K562 (cell line): ENCODE measurements around the gene ZNF181. TPM values are rescaled to one million over a fixed set of nuclear protein-coding genes. Genes with fewer than 3 reads are reported as not detected.

Experiments
- CBFA2T3 ChIP-seq: fragments of 450-650 bp; IDR thresholded peaks from 2 replicates; pipeline ENCODE4 v1.6.1; 2017
- CHD7 ChIP-seq: fragments of 200-600 bp; sonication (generic); IDR thresholded peaks from one replicate; pipeline ENCODE4 v1.6.1; 2012; ENCODE audit warnings: mild to moderate bottlenecking, low read depth, low read length, inconsistent platforms
- DPF2 ChIP-seq: fragments of 450-650 bp; IDR thresholded peaks from 2 replicates; pipeline ENCODE4 v1.6.1; 2016
- MCM2 ChIP-seq: fragments of 450-650 bp; IDR thresholded peaks from 2 replicates; pipeline ENCODE4 v1.6.1; 2017; ENCODE audit warnings: low read depth, mild to moderate bottlenecking
- RFX5 ChIP-seq: IDR thresholded peaks from 2 replicates; pipeline ENCODE4 v1.6.1; 2011; ENCODE audit warnings: low read depth, mild to moderate bottlenecking, improper control_type of control experiment, low read length
- RHOXF2B ChIP-seq: fragments of 250-450 bp; sonication (Bioruptor Pico); conservative IDR thresholded peaks from 2 replicates; pipeline ENCODE4 v1.5.1; 2021
- TAL1 ChIP-seq: fragments of 450-650 bp; IDR thresholded peaks from 2 replicates; pipeline ENCODE4 v1.6.1; 2016; ENCODE audit warnings: mild to moderate bottlenecking
- ZFPM2 ChIP-seq: fragments of 250-450 bp; sonication (Bioruptor Pico); IDR thresholded peaks from 2 replicates; pipeline ENCODE4 v1.5.1; 2022; ENCODE audit warnings: mild to moderate bottlenecking
- ZNF511 ChIP-seq: sonication (generic); formaldehyde crosslinking; IDR thresholded peaks from 2 replicates; pipeline ENCODE4 v1.8.0; 2022; ENCODE audit warnings: mild to moderate bottlenecking, missing genetic modification reagents
- ZNF740 ChIP-seq, 3 experiments: fragments of 200-800 bp in 1 of 3; sonication (Bioruptor generic) in 1 of 3; sonication (generic) in 1 of 3; formaldehyde crosslinking in 1 of 3; IDR thresholded peaks; 2 replicates each; pipeline versions ENCODE4 v1.6.1 to v1.8.0; 2016 to 2022; ENCODE audit warnings: mild to moderate bottlenecking in 2 of 3, missing compliant biosample characterization in 2 of 3, missing genetic modification characterization in 2 of 3, missing genetic modification reagents in 1 of 3
- polyA plus RNA-seq, 8 experiments: library from polyadenylated mRNA; depleted of rRNA in 4 of 8; stranded (reverse) in 5 of 8; unstranded in 3 of 8; fragments of >200 nt; fragmentation: Nextera tagmentation in 2 of 8; fragmentation: Illumina TruSeq in 1 of 8; extraction: Ambion mirVana in 2 of 8; extraction: Trizol in 1 of 8; gene quantifications; 2 replicates each; pipeline versions ENCODE4 v1.2.1 to v1.2.3, GENCODE V29; 2011 to 2014; ENCODE audit warnings: inconsistent platforms in 1 of 8, missing spikeins in 1 of 8
- total RNA-seq, 7 experiments: library from RNA; depleted of rRNA in 6 of 7; stranded (reverse); fragments of >200 nt in 6 of 7; fragmentation: Illumina TruSeq in 2 of 7; extraction: Trizol in 2 of 7; gene quantifications; 2 replicates each; pipeline versions ENCODE4 v1.2.1 to v1.2.3, GENCODE V29; 2011 to 2021; ENCODE audit warnings: low replicate concordance in 1 of 7
- TF ChIP-seq, protein P1 (sequence below), 2 experiments: fragments of 450-650 bp; IDR thresholded peaks; 2 replicates each; pipeline ENCODE4 v1.6.1; 2018; ENCODE audit warnings: mild to moderate bottlenecking in 2 of 2, low read depth in 1 of 2; ENCODE audit not compliant: partially characterized antibody in 2 of 2

ZNF181 gene
- total and polyA plus RNA-seq, 9 of the 15 experiments (the other 6 are each of a cell fraction or from before 2014, with no cell fraction given), result 4.3 to 20.3 (median 12.1) TPM

GRCh38 chr19:34734537-34735103 is 577 bp downstream of the ZNF181 start (continued):
- TF ChIP-seq, protein P1, sequence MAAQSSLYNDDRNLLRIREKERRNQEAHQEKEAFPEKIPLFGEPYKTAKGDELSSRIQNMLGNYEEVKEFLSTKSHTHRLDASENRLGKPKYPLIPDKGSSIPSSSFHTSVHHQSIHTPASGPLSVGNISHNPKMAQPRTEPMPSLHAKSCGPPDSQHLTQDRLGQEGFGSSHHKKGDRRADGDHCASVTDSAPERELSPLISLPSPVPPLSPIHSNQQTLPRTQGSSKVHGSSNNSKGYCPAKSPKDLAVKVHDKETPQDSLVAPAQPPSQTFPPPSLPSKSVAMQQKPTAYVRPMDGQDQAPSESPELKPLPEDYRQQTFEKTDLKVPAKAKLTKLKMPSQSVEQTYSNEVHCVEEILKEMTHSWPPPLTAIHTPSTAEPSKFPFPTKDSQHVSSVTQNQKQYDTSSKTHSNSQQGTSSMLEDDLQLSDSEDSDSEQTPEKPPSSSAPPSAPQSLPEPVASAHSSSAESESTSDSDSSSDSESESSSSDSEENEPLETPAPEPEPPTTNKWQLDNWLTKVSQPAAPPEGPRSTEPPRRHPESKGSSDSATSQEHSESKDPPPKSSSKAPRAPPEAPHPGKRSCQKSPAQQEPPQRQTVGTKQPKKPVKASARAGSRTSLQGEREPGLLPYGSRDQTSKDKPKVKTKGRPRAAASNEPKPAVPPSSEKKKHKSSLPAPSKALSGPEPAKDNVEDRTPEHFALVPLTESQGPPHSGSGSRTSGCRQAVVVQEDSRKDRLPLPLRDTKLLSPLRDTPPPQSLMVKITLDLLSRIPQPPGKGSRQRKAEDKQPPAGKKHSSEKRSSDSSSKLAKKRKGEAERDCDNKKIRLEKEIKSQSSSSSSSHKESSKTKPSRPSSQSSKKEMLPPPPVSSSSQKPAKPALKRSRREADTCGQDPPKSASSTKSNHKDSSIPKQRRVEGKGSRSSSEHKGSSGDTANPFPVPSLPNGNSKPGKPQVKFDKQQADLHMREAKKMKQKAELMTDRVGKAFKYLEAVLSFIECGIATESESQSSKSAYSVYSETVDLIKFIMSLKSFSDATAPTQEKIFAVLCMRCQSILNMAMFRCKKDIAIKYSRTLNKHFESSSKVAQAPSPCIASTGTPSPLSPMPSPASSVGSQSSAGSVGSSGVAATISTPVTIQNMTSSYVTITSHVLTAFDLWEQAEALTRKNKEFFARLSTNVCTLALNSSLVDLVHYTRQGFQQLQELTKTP (IDR thresholded peaks at IDR 0.05; ENCODE audit: low read depth in 1 of 2, partially characterized antibody in 2 of 2), result no peak
- TF ChIP-seq TAL1 (0 out of 2 replicates have a peak, but pooled peaks have one; percentile 16), RHOXF2B (CRISPR knock-in tag) (no peak), CBFA2T3 (peak; percentile 48; the same call in 1 of the 2 replicates), MCM2 (no peak), ZNF511 (no peak), DPF2 (0 out of 2 replicates have a peak, but pooled peaks have one; percentile 44), RFX5 (peak; percentile 66; the same call in 1 of the 2 replicates), ZNF740 (CRISPR knock-in tag; IDR thresholded peaks at IDR 0.05) (no peak), ZNF740 (tag; IDR thresholded peaks at IDR 0.05) (no peak), ZFPM2 (no peak), CHD7 (no peak)
